ENCODE data around the gene ADAM12. TPM values are rescaled to one million over a fixed set of nuclear protein-coding genes. Genes with fewer than 3 reads are reported as not detected.

ADAM12 gene
- total RNA-seq, 2 experiments from 2014 or later: 1.2 to 1.5 TPM

GRCh38 chr10:126425489-126426065 lies 37.3 kb upstream of the ADAM12 start:
- Histone ChIP-seq H3K4me1 (ENCODE audit: insufficient read depth, low read length) (no peaks in the 10 kb centered on the region), H3K4me3 (ENCODE audit: low read length) (no peak overlapping the region), H3K27ac (ENCODE audit: low read depth in 1 of 2, low read length in 2 of 2) (no peak overlapping the region), H3K36me3 (ENCODE audit: insufficient read depth, low read length) (no peaks in the 10 kb centered on the region), H3K27me3 (ENCODE audit: control insufficient read depth in 1 of 2, insufficient read depth in 2 of 2, low read length in 2 of 2) (no peaks in the 10 kb centered on the region), H3K9me3 (ENCODE audit: control insufficient read depth in 1 of 2, insufficient read depth in 1 of 2, low read length in 2 of 2) (peaks cover 14 to 15% of the 10 kb centered on the region in 2 experiments)
- Mint-ChIP-seq H3K9me3 (peaks cover 8% of the 10 kb centered on the region), H3K27me3 (no peaks in the 10 kb centered on the region), H3K36me3 (ENCODE audit: low read depth) (no peaks in the 10 kb centered on the region), H3K4me3 (no peak overlapping the region), H3K27ac (no peak overlapping the region), H3K4me1 (ENCODE audit: low read depth) (no peaks in the 10 kb centered on the region)
- intact Hi-C loops (cut with DNase I, micrococcal nuclease): no loop called here
- no peak for ATAC-seq (ENCODE audit: poor library complexity)
- POLR2A ChIA-PET: no interaction called here
- CTCF ChIA-PET: no interaction called here
- DNase-seq: no peak
- TF ChIP-seq, protein P1, sequence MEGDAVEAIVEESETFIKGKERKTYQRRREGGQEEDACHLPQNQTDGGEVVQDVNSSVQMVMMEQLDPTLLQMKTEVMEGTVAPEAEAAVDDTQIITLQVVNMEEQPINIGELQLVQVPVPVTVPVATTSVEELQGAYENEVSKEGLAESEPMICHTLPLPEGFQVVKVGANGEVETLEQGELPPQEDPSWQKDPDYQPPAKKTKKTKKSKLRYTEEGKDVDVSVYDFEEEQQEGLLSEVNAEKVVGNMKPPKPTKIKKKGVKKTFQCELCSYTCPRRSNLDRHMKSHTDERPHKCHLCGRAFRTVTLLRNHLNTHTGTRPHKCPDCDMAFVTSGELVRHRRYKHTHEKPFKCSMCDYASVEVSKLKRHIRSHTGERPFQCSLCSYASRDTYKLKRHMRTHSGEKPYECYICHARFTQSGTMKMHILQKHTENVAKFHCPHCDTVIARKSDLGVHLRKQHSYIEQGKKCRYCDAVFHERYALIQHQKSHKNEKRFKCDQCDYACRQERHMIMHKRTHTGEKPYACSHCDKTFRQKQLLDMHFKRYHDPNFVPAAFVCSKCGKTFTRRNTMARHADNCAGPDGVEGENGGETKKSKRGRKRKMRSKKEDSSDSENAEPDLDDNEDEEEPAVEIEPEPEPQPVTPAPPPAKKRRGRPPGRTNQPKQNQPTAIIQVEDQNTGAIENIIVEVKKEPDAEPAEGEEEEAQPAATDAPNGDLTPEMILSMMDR (IDR thresholded peaks at IDR 0.05): no peak

GRCh38 chr10:126425032-126425431 lies 36.8 kb upstream of the ADAM12 start:
- Histone ChIP-seq H3K9me3 (ENCODE audit: control insufficient read depth in 1 of 2, insufficient read depth in 1 of 2, low read length in 2 of 2) (peaks cover 14 to 15% of the 10 kb centered on the region in 2 experiments), H3K27me3 (ENCODE audit: control insufficient read depth in 1 of 2, insufficient read depth in 2 of 2, low read length in 2 of 2) (no peaks in the 10 kb centered on the region), H3K27ac (ENCODE audit: low read depth in 1 of 2, low read length in 2 of 2) (no peak overlapping the region), H3K4me1 (ENCODE audit: insufficient read depth, low read length) (no peaks in the 10 kb centered on the region), H3K36me3 (ENCODE audit: insufficient read depth, low read length) (no peaks in the 10 kb centered on the region), H3K4me3 (ENCODE audit: low read length) (no peak overlapping the region)
- intact Hi-C loops (cut with DNase I, micrococcal nuclease): no loop called here
- Mint-ChIP-seq H3K4me3 (no peak overlapping the region), H3K9me3 (peaks cover 8% of the 10 kb centered on the region), H3K27ac (no peak overlapping the region), H3K4me1 (ENCODE audit: low read depth) (no peaks in the 10 kb centered on the region), H3K27me3 (no peaks in the 10 kb centered on the region), H3K36me3 (ENCODE audit: low read depth) (no peaks in the 10 kb centered on the region)
- ATAC-seq (ENCODE audit: poor library complexity) (no peak), DNase-seq (no peak)
- CTCF ChIA-PET: no interaction called here
- TF ChIP-seq, protein P1 (IDR thresholded peaks at IDR 0.05): no peak
- POLR2A ChIA-PET: no interaction called here

DNA sequence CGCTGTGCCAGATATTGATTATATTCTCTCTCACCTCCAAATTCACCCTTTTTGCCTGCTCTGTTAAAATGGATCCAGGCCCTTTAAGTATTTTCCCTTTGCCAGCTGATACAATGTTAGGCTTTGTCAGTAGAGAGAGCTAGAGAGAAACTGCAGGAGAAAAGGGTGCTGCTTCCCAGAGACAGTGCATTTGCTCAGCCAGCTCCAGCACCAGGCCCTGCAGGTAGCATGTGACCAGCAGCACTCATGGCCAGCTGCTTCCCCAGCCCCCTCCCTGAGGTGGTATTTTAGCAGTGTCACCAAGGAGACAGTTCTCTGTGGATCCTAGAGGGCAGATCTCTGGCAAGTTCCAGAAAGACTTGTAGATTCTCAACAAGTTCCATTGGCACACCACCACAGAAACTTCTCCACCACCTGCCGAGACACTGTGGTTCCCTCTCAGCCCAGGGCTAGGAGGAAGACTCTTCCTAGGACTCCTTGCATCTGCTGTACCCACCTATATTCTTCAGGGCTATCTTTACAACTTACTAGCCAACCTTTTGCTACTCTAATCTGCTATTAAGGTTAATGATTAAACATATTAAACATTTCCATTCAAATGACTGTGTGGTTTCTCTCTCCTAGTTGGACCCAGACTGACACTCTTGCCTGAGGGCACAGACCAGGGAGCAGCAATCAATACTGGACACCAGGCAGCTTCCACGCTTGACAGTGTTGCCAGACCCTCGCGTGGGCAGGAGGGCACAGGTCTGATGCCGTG lies 35.6 kb upstream of the ADAM12 start:
- DNase-seq (no peak), ATAC-seq (ENCODE audit: poor library complexity) (no peak)
- CTCF ChIA-PET: no interaction called here
- no peak overlapping the region for H3K27ac ChIP-seq (ENCODE audit: low read depth in 1 of 2, low read length in 2 of 2)
- TF ChIP-seq, protein P1 (IDR thresholded peaks at IDR 0.05): no peak
- H3K36me3 Mint-ChIP-seq (ENCODE audit: low read depth): no peaks in the 10 kb centered on the region
- H3K9me3 Mint-ChIP-seq: peaks cover 8% of the 10 kb centered on the region
- no peak overlapping the region for H3K4me3 Mint-ChIP-seq
- intact Hi-C loops (cut with DNase I, micrococcal nuclease): no loop called here
- H3K27ac Mint-ChIP-seq: no peak overlapping the region
- no peaks in the 10 kb centered on the region for H3K36me3 ChIP-seq (ENCODE audit: insufficient read depth, low read length)
- no peaks in the 10 kb centered on the region for H3K4me1 ChIP-seq (ENCODE audit: insufficient read depth, low read length)
- peaks cover 14 to 15% of the 10 kb centered on the region in 2 experiments for H3K9me3 ChIP-seq (ENCODE audit: control insufficient read depth in 1 of 2, insufficient read depth in 1 of 2, low read length in 2 of 2)
- no peak overlapping the region for H3K4me3 ChIP-seq (ENCODE audit: low read length)
- H3K27me3 ChIP-seq (ENCODE audit: control insufficient read depth in 1 of 2, insufficient read depth in 2 of 2, low read length in 2 of 2): no peaks in the 10 kb centered on the region
- no peaks in the 10 kb centered on the region for H3K27me3 Mint-ChIP-seq
- POLR2A ChIA-PET: no interaction called here
- no peaks in the 10 kb centered on the region for H3K4me1 Mint-ChIP-seq (ENCODE audit: low read depth)

Data from CD4-positive, alpha-beta T cell (primary cell).